NCI-H1930 (cell line): ENCODE measurements around the gene ANTXR2.
A peak's percentile ranks its signal among the peaks of the same experiment; 100 is the strongest.

ENCODE experiments used
- DNase-seq, 2 experiments: peaks; one replicate each; lab custom pipeline; 2025; lab: John Stamatoyannopoulos, UW

ANTXR2 gene

GRCh38 chr4:80092088-80092487 lies 19.1 kb upstream of the ANTXR2 start:
- no peak for DNase-seq

DNA sequence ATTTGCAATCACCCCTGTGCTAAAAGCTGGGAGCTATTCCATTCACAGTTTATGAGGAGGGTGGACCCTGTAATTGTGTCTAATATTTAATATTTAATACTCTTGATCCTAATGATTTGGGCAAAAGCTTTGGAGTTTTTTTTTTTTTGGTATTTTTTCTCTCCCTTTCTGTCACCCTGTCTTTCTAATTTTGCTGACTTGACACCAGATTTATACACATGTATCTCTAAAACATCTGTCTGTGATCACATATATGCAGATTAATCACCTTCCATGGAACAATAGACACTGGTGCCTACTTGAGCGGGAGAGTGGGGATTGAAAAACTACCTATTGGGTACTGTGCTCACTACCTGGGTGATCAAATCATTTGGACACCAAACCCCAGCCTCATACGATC lies 18.7 kb upstream of the ANTXR2 start:
- no peak for DNase-seq

- no peak for DNase-seq
Observed at GRCh38 chr4:80091184-80091583, 18.2 kb upstream of the ANTXR2 start.

DNA sequence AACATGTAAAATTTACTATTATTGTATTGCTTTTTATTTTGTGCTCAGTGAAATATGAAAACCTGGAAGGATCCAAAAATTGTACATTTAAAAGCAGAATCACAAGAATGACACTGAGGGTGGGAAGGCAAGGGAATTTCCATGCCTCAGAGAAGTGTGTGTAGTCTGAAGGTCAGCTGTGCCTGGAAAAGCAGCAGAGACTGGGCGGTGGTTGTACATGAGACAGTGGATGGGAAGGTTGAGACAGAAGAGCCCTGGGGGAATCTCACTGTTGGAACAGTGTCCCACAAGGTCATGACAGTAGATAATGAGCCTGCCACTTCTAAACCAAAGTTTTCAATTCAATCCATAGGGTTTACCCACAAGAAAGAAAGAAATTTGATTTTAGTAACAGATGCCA lies 17.1 kb upstream of the ANTXR2 start:
- DNase-seq = no peak

DNA sequence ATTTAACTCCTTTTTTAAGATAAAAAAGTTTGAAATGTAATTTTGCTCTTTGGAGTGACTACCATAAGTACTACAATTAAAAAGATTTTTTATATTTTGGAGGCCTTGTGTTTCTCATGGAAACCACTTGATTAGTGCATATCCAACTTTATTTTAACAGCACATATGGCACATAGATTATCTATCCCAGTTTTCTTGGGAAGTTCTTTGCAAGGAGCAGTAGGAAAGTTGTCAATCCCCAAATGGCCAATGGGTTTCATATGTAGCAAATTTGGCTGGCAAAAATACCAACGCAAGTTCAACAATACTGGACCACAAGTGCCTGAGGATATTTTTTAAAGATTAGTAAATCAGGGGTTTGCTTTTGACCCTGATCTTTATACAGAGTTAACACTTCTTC lies 15.4 kb upstream of the ANTXR2 start:
- no peak for DNase-seq

DNA sequence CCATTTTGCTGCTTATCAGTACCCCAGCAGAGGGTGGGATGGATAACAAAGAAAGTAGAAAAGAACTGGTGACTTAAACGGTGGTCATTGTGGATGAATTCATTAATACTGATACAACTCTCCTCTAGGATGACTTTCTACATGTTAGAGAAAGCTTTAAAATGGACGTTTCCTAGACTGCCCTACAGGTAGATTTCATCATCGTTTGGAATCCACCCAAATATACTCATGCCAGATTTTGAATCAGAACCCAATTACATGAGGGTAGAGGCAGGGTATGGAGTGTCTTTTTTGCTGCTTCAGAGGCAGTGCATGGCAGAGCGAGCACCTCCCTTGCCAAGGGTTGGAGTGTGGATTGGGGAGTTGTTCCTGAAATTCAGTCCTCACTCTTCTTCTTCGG lies 13.3 kb upstream of the ANTXR2 start:
- no peak for DNase-seq

DNA sequence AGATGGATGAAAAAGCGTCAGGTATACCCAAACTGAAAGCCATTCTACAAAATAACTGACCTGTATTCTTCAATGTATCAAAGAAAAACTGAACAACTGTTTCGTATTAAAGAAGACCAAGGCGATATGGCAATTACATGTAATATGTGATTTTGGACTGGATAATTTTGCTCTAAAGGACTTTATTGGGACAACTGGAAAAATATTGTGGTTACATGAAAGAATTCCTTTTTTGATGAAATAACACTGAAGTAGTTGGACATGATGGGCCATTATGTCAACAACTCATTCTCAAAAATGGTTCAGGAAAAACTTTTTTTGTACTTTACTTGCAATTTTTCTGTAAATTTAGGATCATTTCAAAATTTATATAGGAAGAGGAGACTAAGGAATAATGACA lies 12.1 kb upstream of the ANTXR2 start:
- no peak for DNase-seq

- DNase-seq = no peak
Observed at GRCh38 chr4:80082693-80083092, 9.7 kb upstream of the ANTXR2 start.

- no peak for DNase-seq
Observed at GRCh38 chr4:80081566-80081965, 8.5 kb upstream of the ANTXR2 start.

DNA sequence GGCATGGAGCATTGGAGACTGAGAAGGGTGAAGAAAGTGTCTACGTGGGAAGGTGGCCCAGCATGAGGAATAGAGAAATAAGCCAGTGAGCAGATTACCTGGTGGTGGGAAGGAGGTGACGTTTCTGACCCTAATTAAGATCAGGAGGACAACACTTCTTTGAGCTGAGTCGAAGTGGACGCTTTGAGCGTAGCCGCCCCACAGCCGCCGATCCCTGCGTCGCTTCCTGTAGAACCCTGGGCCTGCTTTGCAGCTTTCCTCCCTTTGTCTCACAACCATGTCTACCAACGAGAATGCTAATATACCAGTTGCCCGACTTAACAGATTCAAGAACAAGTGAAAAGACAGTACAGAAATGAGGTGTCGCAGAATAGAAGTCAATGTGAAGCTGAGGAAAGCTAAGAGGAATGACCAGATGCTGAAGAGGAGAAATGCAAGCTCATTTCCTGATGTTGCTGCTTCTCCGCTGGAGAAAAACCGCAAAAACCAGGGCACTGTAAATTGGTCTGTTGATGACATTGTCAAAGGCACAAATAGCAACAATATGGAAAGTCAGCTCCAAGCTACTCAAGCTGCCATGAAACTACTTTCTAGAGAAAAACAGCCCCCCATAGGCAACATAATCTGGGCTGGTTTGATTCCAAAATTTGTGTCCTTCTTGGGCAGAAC lies 6.4 kb upstream of the ANTXR2 start:
- no peak for DNase-seq

GRCh38 chr4:80078346-80079092 lies 5.5 kb upstream of the ANTXR2 start:
- DNase-seq = no peak

DNA sequence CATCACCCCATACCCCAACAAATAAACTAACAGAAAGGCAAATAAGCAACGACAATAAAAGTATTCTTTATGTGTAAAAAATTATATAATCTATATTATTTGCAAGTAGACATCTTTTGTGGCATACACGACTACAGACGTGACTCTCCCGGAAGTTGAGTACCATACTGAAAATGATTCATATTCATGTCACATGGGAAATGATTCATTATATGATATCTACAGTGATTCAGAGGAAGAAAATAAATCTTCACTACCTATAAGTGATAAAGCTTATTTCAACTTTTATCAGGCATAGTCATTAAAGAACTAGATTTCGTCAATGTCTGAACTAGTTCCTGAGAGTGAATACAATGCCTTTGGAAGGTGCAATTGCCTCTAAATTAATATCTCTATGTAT lies 4.6 kb upstream of the ANTXR2 start:
- no peak for DNase-seq

DNA sequence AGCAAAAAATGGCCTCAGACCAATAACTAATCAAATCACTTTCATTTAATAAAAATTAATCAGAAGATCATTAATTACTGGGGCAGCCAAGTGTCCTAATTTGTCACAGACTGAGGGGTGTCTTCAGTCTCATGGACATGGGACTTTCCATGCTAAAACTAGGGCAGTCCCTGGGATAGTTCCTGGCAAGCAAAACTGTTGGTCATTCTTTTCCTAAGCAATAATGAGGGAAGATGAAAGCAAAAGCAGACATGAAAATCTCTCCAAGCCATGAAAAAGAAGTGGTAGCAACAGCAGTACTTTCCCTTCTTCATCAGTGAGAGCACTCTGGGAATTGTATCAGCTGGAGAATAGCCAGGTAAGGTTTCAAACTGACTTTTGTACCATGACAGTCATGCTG lies 3.7 kb upstream of the ANTXR2 start:
- no peak for DNase-seq

- DNase-seq = no peak
Observed at GRCh38 chr4:80075995-80076675, 3.1 kb upstream of the ANTXR2 start.

GRCh38 chr4:80074651-80075050 lies 1.6 kb upstream of the ANTXR2 start:
- DNase-seq = no peak

DNA sequence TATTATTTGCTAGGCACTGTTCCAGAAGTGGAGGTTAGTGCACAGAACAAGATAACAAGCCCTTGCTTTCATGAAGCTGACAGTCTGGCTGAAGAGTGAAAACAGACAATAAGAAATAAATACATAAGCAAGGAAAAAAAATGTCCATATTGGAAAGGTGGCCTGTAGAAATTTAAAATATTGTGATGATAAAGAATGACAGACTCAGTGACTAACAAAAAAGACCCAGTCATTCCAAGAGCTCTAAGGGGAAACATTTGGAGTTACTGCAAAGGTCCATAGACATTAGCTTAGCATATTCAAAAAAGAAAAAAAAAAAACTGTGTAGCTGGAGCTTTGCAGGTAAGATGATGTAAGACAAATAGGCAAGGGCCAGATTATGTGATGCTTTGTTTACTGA lies 1.0 kb upstream of the ANTXR2 start:
- DNase-seq = no peak

- DNase-seq = no peak
Observed at GRCh38 chr4:80073473-80074008, 512 bp upstream of the ANTXR2 start.

GRCh38 chr4:80072228-80072743 lies 743 bp downstream of the ANTXR2 start:
- peak in 1 of 2 experiments; percentile 16 for DNase-seq

DNA sequence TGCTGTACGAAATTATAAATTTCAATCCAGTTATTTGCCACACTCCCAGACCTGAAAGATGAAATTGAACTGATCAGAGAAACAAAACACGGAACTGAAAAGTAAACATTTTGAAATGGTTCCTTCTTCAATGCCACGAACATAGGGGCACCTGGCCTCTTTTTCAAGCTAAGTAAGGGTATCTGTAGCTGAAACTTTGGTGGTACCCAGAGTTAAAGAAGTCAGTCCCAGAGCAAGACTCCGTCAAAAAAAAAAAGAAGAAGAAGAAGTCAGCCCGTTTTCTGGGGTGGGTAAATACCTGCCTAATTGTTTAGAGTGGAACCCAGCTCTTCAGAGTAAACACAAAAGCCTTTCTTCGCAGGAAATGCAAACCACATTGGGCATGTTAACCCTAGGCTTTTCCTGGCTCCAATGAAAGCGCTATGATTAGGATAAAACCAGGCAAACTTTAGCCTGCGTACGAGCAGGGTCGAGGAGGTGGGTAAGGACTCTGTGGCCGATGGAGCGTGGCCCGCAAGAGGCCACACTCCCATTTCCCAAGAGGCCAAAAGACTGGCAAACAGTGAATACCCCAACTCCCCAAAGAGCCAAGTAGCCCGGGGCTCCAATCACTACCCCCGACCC lies 1.3 kb downstream of the ANTXR2 start:
- no peak for DNase-seq

DNA sequence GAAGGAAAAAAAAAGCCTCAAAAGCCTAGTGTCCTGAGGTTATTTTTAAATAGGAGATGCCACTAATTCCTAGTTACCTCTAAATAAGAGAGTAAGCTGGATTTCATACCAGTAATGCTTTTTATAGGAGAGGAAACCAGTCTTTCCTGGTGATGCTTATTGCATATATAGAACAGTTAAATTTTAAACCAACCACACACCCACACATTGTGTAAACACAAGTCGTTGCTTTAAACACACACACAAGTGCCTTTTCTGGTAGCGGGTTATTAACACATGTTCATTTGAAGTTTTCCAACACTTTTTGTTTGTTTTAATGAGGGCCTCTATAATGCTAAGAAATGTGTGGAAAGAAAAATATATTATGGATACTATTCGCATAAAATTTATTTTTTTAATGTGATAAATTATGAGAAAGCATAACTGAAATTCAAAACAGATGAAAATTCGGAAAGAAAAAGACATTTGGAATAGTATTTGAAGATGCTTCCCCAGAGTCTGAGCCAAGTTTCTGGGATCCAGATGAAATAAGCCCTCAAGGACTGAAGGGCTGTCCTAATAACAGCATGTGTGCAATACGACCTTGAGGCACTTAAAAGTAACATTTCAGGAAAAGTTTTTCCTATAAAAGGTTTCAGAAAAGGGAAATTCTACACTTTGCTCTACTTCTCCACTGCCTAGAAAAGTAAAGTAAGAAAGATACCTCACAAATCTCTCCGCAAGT lies 2.0 kb downstream of the ANTXR2 start:
- no peak for DNase-seq

GRCh38 chr4:80069837-80070731 lies 2.9 kb downstream of the ANTXR2 start:
- no peak for DNase-seq
